ENCODE measurements around the gene CSTF2.
"Not testable (repeated sequence)": the region's sequence is repeated elsewhere in the genome, so short reads cannot be mapped to it uniquely, and the experiment has no call there.

- not testable (repeated sequence) for TF ChIP-seq TAF1, SPI1, POU2F2, POLR2AphosphoS5 (IDR thresholded peaks at IDR 0.05; ENCODE audit: low read depth, low read length)
These were observed 11.9 kb upstream of the CSTF2 start for GRCh38 chrX:100808265-100808664.

Data from GM12891 (cell line).